Gastrocnemius medialis (tissue), 4 donors: ENCODE results near the gene C5AR1. TPM values are rescaled to one million over a fixed set of nuclear protein-coding genes. Genes with fewer than 3 reads are reported as not detected.

Experiments
- ATAC-seq, 2 donors: fragments of 150-250 bp; one replicate each; pipeline ENCODE4 v1.9.1; 2016
- DNase-seq, 2 donors: peaks; one replicate each; pipeline ENCODE4 v3.0.0-alpha.2; 2019
- H3K27ac ChIP-seq, 4 donors: fragments of 200-600 bp; sonication (generic); 1 replicate in 1 of 4; 2 replicates in 3 of 4; pipeline ENCODE4 v1.5.1; 2016 to 2018; ENCODE audit warnings: mild to moderate bottlenecking in 2 of 4, moderate library complexity in 1 of 4
- H3K27me3 ChIP-seq, 3 donors: fragments of 200-600 bp; sonication (generic) in 2 of 3; 1 replicate in 1 of 3; 2 replicates in 2 of 3; pipeline versions ENCODE4 v1.5.1 to v1.6.0; 2016 to 2019; ENCODE audit warnings: mild to moderate bottlenecking in 1 of 3, moderate library complexity in 1 of 3
- H3K36me3 ChIP-seq, 2 donors: fragments of 200-600 bp; sonication (generic) in 1 of 2; one replicate each; pipeline ENCODE4 v1.5.1; 2017 to 2018
- H3K4me1 ChIP-seq, 2 donors: fragments of 200-600 bp; sonication (generic) in 1 of 2; one replicate each; pipeline ENCODE4 v1.5.1; 2016 to 2017; ENCODE audit warnings: mild to moderate bottlenecking in 2 of 2
- H3K4me3 ChIP-seq, 4 donors: fragments of 200-600 bp; sonication (generic) in 3 of 4; 1 replicate in 1 of 4; 2 replicates in 3 of 4; pipeline ENCODE4 v1.5.1; 2016 to 2019; ENCODE audit warnings: mild to moderate bottlenecking in 2 of 4
- H3K9me3 ChIP-seq, 3 donors: fragments of 200-600 bp; sonication (generic) in 2 of 3; 1 replicate in 1 of 3; 2 replicates in 2 of 3; pipeline ENCODE4 v1.5.1; 2016 to 2019
- CTCF ChIP-seq, 5 experiments: fragments of 450-650 bp in 3 of 5; fragments of 200-600 bp in 2 of 5; sonication (generic) in 2 of 5; IDR thresholded peaks in 4 of 5; conservative IDR thresholded peaks in 1 of 5; 1 replicate in 4 of 5; 2 replicates in 1 of 5; pipeline ENCODE4 v1.5.1; 2016 to 2019; ENCODE audit warnings: antibody characterized with exemption in 5 of 5, mild to moderate bottlenecking in 3 of 5, moderate library complexity in 3 of 5
- POLR2A ChIP-seq, 2 donors: fragments of 450-650 bp; IDR thresholded peaks; one replicate each; pipeline ENCODE4 v1.6.1; 2017; ENCODE audit warnings: antibody characterized with exemption in 2 of 2, mild to moderate bottlenecking in 2 of 2, moderate library complexity in 2 of 2
- in situ Hi-C, 4 donors: fragments of 200-750 bp; cut with MboI; loops; one replicate each; pipeline versions ENCODE4 v1.15.0 to v1.8.0; 2017; ENCODE audit warnings: low sequenced_read_pairs in 4 of 4
- intact Hi-C: fragments of 100-400 bp; cut with DNase I; formaldehyde crosslinking; loops from one replicate; pipeline ENCODE4 v1.15.1; 2023; ENCODE audit warnings: low total_unique reads
- total RNA-seq, 4 donors: library from RNA; depleted of rRNA; stranded (reverse); fragments of >200 nt; gene quantifications; one replicate each; pipeline versions ENCODE4 v1.1.0 to v1.2.3, GENCODE V29; 2016

Gene C5AR1
- total RNA-seq, 4 donors from 2014 or later, result 0.27 to 3.7 (median 2.1) TPM

GRCh38 chr19:47350630-47351029 is 41.0 kb downstream of the C5AR1 start:
- Histone ChIP-seq H3K4me3 (no peak overlapping the region), H3K4me1 (peaks cover 10 to 18% of the 10 kb centered on the region in 2 donors), H3K27ac (no peak overlapping the region), H3K27me3 (no peaks in the 10 kb centered on the region), H3K36me3 (peaks cover 0 to 32% of the 10 kb centered on the region in 2 donors), H3K9me3 (no peaks in the 10 kb centered on the region)
- in situ Hi-C loops (no loop called here), intact Hi-C loops (no loop called here)
- TF ChIP-seq CTCF (IDR thresholded peaks at IDR 0.05 in 4 of 5, conservative IDR thresholded peaks at IDR 0.05 in 1 of 5), result no peak
- TF ChIP-seq POLR2A (IDR thresholded peaks at IDR 0.05), result no peak
- DNase-seq (no peak), ATAC-seq (no peak)

- peaks cover 10 to 18% of the 10 kb centered on the region in 2 donors for H3K4me1 ChIP-seq
These were observed 41.9 kb downstream of the C5AR1 start for GRCh38 chr19:47351548-47351947.

GRCh38 chr19:47352095-47352494 is 42.4 kb downstream of the C5AR1 start:
- intact Hi-C loops, result no loop called here
- H3K4me1 ChIP-seq, result peaks cover 10 to 18% of the 10 kb centered on the region in 2 donors

More at GRCh38 chr19:47351548-47351947, 41.9 kb downstream of the C5AR1 start:
- no peak overlapping the region for H3K27ac ChIP-seq
- DNase-seq (no peak), ATAC-seq (no peak)
- H3K4me3 ChIP-seq, result no peak overlapping the region
- TF ChIP-seq POLR2A (IDR thresholded peaks at IDR 0.05), result no peak
- TF ChIP-seq CTCF (IDR thresholded peaks at IDR 0.05 in 4 of 5, conservative IDR thresholded peaks at IDR 0.05 in 1 of 5), result no peak
- in situ Hi-C loops (no loop called here), intact Hi-C loops (no loop called here)
- peaks cover 0 to 41% of the 10 kb centered on the region in 2 donors for H3K36me3 ChIP-seq
- H3K27me3 ChIP-seq, result no peaks in the 10 kb centered on the region
- H3K9me3 ChIP-seq, result no peaks in the 10 kb centered on the region

GRCh38 chr19:47353307-47353712 is 43.6 kb downstream of the C5AR1 start:
- no peak for DNase-seq
- intact Hi-C loops, result no loop called here

More at GRCh38 chr19:47352095-47352494, 42.4 kb downstream of the C5AR1 start:
- in situ Hi-C loops, result no loop called here
- no peak overlapping the region for H3K27ac ChIP-seq
- DNase-seq (no peak), ATAC-seq (no peak)
- TF ChIP-seq POLR2A (IDR thresholded peaks at IDR 0.05), result no peak
- TF ChIP-seq CTCF (IDR thresholded peaks at IDR 0.05 in 4 of 5, conservative IDR thresholded peaks at IDR 0.05 in 1 of 5), result no peak
- peaks cover 0 to 46% of the 10 kb centered on the region in 2 donors for H3K36me3 ChIP-seq
- H3K4me3 ChIP-seq, result no peak overlapping the region
- H3K27me3 ChIP-seq, result no peaks in the 10 kb centered on the region
- H3K9me3 ChIP-seq, result no peaks in the 10 kb centered on the region

More at GRCh38 chr19:47353307-47353712, 43.6 kb downstream of the C5AR1 start:
- no peak for TF ChIP-seq POLR2A (IDR thresholded peaks at IDR 0.05)
- TF ChIP-seq CTCF (IDR thresholded peaks at IDR 0.05 in 4 of 5, conservative IDR thresholded peaks at IDR 0.05 in 1 of 5), result no peak
- no peak for ATAC-seq
- in situ Hi-C loops, result no loop called here
- H3K9me3 ChIP-seq, result no peaks in the 10 kb centered on the region
- H3K4me1 ChIP-seq, result peaks cover 10 to 18% of the 10 kb centered on the region in 2 donors
- H3K4me3 ChIP-seq, result no peak overlapping the region
- no peak overlapping the region for H3K27ac ChIP-seq
- H3K27me3 ChIP-seq, result no peaks in the 10 kb centered on the region
- peaks cover 0 to 59% of the 10 kb centered on the region in 2 donors for H3K36me3 ChIP-seq
